Thoracic aorta (tissue), 2 donors: ENCODE results near the gene LYRM4. TPM values are rescaled to one million over a fixed set of nuclear protein-coding genes. Genes with fewer than 3 reads are reported as not detected.

ENCODE experiments used
- ATAC-seq: fragments of 150-250 bp; one replicate; pipeline ENCODE4 v1.8.0; 2017; ENCODE audit warnings: low read depth; ENCODE audit not compliant: insufficient number of reproducible peaks, low FRiP score
- DNase-seq: peaks from one replicate; pipeline ENCODE4 v3.0.0-alpha.2; 2020; ENCODE audit warnings: low spot score
- H3K27ac ChIP-seq, 2 donors: fragments of 200-600 bp; sonication (generic); 1 replicate in 1 of 2; 2 replicates in 1 of 2; pipeline ENCODE4 v1.5.1; 2016; ENCODE audit warnings: mild to moderate bottlenecking in 2 of 2, moderate library complexity in 2 of 2
- H3K27me3 ChIP-seq: fragments of 200-600 bp; sonication (generic); replicated peaks from 2 replicates; pipeline ENCODE4 v1.6.0; 2016; ENCODE audit warnings: mild to moderate bottlenecking; ENCODE audit not compliant: insufficient read depth
- H3K36me3 ChIP-seq: fragments of 200-600 bp; sonication (generic); one replicate; pipeline ENCODE4 v1.5.1; 2016
- H3K4me1 ChIP-seq, 2 donors: fragments of 200-600 bp; sonication (generic); 1 replicate in 1 of 2; 2 replicates in 1 of 2; pipeline versions ENCODE4 v1.5.1 to v1.6.0; 2016; ENCODE audit warnings: low read depth in 2 of 2, mild to moderate bottlenecking in 1 of 2; ENCODE audit not compliant: control insufficient read depth in 1 of 2
- H3K4me3 ChIP-seq: fragments of 200-600 bp; sonication (generic); 2 replicates; pipeline ENCODE4 v1.5.1; 2016; ENCODE audit warnings: mild to moderate bottlenecking
- H3K9me3 ChIP-seq: fragments of 200-600 bp; sonication (generic); 2 replicates; pipeline ENCODE4 v1.5.1; 2016
- total RNA-seq, 2 donors: library from RNA; depleted of rRNA; stranded (reverse); fragments of >200 nt; gene quantifications; one replicate each; pipeline versions ENCODE4 v1.1.0 to v1.2.3, GENCODE V29; 2016
- TF ChIP-seq, protein P1 (sequence below): fragments of 200-600 bp; sonication (generic); IDR thresholded peaks from one replicate; pipeline ENCODE4 v1.5.1; 2019; ENCODE audit warnings: antibody characterized with exemption

Gene LYRM4
- total RNA-seq, 2 donors from 2014 or later = 6.9 to 27.2 TPM

DNA sequence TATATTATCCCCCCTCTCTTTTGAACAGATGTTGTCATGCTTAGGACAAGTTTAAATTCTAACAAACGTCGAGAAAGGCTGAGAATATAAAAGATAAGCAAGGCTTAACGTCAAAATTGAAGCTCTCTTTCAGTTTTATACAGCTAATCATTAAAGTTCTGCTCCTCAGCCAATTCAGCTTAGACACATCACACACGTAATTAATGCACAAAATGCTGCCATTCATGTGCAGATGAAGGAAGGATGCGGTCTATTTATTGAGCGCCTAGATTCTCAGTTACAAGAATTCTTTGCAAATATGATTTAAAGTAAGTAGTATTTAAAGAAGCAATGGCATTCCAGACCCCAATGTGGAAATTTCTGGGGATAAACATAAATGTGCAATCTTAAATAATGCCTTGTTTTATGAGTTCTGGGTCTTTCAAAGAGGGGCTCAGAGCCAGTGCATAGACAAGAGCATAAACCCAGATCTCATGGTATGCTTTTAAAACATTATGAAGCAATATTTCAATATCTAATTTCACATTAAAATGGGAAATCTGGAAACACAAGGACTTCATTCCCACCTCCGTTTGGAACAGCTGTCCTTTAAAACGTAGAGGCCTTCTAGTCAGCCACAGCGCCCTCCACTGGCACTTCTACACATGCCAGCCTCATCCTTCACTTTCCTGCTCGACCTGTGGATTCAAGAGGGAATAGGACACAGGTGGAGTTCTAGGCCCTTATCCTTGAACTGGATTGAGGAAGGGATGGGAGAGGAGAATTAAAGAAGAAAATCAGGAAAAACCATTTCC, 85.8 kb downstream of the LYRM4 start:
- H3K4me1 ChIP-seq = no peaks in the 10 kb centered on the region

DNA sequence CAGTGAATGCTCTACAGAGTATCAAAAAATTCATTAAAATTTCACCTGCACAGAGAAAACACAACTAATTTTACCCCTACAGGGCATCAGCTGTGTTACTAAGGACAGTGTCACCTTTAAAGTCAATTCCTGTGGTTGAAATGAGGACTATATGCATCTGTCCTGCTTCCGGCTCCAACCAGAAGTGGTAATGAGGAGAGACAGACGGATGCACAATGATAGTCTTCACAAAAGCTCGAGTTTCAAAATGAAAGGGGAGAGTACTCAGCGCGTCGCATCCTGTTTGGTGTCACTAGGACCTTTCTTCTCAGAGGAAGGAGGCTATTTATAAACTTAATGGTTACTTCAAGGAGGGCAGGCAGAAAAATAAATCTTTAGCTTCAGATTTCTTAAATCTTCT, 86.5 kb downstream of the LYRM4 start:
- no peaks in the 10 kb centered on the region for H3K27me3 ChIP-seq
- no peak overlapping the region for H3K27ac ChIP-seq
- H3K9me3 ChIP-seq = no peaks in the 10 kb centered on the region
- DNase-seq (no peak), ATAC-seq (no peak)
- H3K4me3 ChIP-seq = no peak overlapping the region
- TF ChIP-seq, protein P1, sequence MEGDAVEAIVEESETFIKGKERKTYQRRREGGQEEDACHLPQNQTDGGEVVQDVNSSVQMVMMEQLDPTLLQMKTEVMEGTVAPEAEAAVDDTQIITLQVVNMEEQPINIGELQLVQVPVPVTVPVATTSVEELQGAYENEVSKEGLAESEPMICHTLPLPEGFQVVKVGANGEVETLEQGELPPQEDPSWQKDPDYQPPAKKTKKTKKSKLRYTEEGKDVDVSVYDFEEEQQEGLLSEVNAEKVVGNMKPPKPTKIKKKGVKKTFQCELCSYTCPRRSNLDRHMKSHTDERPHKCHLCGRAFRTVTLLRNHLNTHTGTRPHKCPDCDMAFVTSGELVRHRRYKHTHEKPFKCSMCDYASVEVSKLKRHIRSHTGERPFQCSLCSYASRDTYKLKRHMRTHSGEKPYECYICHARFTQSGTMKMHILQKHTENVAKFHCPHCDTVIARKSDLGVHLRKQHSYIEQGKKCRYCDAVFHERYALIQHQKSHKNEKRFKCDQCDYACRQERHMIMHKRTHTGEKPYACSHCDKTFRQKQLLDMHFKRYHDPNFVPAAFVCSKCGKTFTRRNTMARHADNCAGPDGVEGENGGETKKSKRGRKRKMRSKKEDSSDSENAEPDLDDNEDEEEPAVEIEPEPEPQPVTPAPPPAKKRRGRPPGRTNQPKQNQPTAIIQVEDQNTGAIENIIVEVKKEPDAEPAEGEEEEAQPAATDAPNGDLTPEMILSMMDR = no peak
- H3K36me3 ChIP-seq = no peaks in the 10 kb centered on the region
- no peaks in the 10 kb centered on the region for H3K4me1 ChIP-seq

More for the DNA sequence above, 85.8 kb downstream of the LYRM4 start:
- no peak overlapping the region for H3K27ac ChIP-seq
- H3K4me3 ChIP-seq = no peak overlapping the region
- no peaks in the 10 kb centered on the region for H3K36me3 ChIP-seq
- no peak for ATAC-seq
- DNase-seq = no peak
- H3K27me3 ChIP-seq = no peaks in the 10 kb centered on the region
- TF ChIP-seq, protein P1 = no peak
- H3K9me3 ChIP-seq = no peaks in the 10 kb centered on the region

DNA sequence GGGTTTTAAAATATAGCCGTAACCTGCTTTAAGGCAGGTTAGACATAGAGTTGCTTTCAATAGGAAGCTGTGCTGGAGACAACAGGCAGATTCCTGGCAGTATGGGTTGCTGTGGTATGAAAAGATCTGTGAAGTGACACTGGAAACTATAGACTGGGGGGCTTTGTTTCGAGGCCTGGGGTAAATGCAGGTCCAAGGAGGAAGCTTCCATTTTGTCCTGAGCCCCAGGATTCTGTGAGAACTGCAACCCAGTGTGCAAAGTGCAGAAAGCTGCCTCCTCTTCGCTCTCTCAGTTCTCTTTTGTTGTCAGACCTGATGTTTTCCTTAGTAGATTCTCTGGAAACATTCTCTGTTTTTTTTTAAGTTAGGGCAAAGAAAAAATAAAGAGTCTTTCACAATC, 86.9 kb downstream of the LYRM4 start:
- Histone ChIP-seq H3K9me3 (no peaks in the 10 kb centered on the region), H3K27me3 (no peaks in the 10 kb centered on the region), H3K36me3 (no peaks in the 10 kb centered on the region), H3K27ac (no peak overlapping the region), H3K4me3 (no peak overlapping the region), H3K4me1 (no peaks in the 10 kb centered on the region)
- ATAC-seq (no peak), DNase-seq (no peak)
- TF ChIP-seq, protein P1 = no peak

DNA sequence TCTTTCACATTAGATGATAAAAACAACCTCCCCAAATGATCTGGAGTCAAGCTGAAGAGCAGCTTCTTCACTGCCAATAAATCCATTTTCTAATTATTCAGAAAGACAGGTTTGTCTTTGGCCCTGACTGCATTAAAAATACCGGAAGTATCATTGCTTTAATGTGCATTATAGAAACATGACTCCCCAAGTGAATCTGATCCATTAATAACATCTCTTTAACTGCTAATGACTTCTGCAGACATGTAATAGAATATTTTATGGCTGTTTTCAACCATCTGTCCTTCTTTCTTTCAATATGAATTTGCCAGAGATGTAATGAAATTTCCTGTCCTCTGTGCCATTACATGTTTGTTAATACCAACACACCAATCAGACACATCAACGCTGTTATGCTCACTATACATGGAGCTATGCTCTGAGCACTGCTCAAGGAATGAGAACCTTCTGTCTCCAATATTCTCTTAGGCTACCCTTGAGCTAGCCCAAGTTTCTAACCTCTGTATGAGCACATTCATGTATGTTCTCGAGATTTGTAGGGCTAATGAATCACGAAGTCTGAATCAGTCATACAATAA, 87.8 kb downstream of the LYRM4 start:
- DNase-seq (no peak), ATAC-seq (no peak)
- Histone ChIP-seq H3K9me3 (no peaks in the 10 kb centered on the region), H3K4me1 (no peaks in the 10 kb centered on the region), H3K4me3 (no peak overlapping the region), H3K27me3 (no peaks in the 10 kb centered on the region), H3K27ac (no peak overlapping the region), H3K36me3 (no peaks in the 10 kb centered on the region)
- TF ChIP-seq, protein P1 = no peak

DNA sequence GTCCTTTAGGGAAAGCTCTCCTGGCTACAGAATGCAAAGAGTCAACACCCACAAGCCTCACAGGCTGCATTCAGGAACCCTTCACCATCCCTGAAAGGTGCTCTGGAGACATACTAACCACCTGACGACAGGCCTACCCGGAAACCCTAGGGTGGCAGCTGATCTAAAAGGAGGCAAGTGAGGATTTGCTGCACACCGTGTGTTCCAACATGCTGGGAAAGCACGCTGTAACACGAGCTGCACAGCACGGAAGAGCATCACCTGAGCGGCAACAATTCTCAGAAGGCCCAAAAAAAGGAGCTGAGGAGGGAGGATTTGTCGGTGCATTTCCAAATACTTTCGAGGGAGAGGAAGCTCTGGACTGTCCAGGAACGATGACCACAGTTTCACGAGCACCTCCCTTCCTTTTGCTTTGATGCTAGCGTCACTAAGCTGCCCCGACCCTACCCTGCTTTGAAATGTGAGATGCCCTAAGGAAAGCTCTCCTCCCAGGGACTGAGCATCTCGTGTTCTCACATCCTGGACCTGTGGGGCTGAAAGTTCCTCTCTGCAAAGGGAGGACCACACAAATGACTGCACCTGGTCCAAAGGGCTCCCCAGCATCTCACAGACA, 88.6 kb downstream of the LYRM4 start:
- Histone ChIP-seq H3K36me3 (no peaks in the 10 kb centered on the region), H3K27ac (no peak overlapping the region), H3K4me1 (no peaks in the 10 kb centered on the region), H3K9me3 (no peaks in the 10 kb centered on the region), H3K27me3 (no peaks in the 10 kb centered on the region), H3K4me3 (no peak overlapping the region)
- no peak for DNase-seq
- no peak for ATAC-seq
- TF ChIP-seq, protein P1 = no peak
